ENCODE measurements around the gene UBR3. TPM values are rescaled to one million over a fixed set of nuclear protein-coding genes. Genes with fewer than 3 reads are reported as not detected.
"Not testable (repeated sequence)": the region's sequence is repeated elsewhere in the genome, so short reads cannot be mapped to it uniquely, and the experiment has no call there.

UBR3 gene
- total RNA-seq, 1 donor from 2014 or later, result 23.4 TPM

DNA sequence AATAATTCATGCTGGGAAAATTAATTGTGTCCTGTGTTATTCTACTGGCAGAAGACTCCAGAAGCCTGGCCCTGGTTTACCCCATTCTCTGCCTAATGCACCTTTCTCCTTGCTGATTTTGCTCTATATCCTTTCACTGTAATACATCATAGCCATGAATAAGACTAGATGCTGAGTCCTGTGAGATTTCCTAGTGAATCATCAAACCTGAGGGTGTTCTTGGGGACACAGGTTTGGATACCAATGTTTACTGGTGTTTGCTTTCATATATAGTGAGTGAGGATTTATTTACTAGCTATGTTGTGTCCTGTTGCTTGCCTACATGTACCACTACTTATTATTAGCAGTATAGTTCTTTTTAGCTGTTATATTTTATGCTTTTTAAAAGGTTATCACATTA is 9.0 kb upstream of the UBR3 start:
- no peak for TF ChIP-seq CTCF (IDR thresholded peaks at IDR 0.05; ENCODE audit: unreplicated experiment)
- Mint-ChIP-seq H3K9me3 (ENCODE audit: unreplicated experiment) (no peaks in the 10 kb centered on the region), H3K4me1 (ENCODE audit: unreplicated experiment) (peaks cover 2% of the 10 kb centered on the region), H3K27me3 (ENCODE audit: unreplicated experiment) (no peaks in the 10 kb centered on the region), H3K27ac (ENCODE audit: unreplicated experiment) (no peak overlapping the region), H3K36me3 (ENCODE audit: low read depth, unreplicated experiment) (peaks cover 31% of the 10 kb centered on the region), H3K4me3 (ENCODE audit: unreplicated experiment) (no peak overlapping the region)
- no peak for DNase-seq (ENCODE audit: low spot score)

GRCh38 chr2:169819106-169819505 is 8.1 kb upstream of the UBR3 start:
- peak overlapping the region; percentile 48 for H3K27ac Mint-ChIP-seq (ENCODE audit: unreplicated experiment)

DNA sequence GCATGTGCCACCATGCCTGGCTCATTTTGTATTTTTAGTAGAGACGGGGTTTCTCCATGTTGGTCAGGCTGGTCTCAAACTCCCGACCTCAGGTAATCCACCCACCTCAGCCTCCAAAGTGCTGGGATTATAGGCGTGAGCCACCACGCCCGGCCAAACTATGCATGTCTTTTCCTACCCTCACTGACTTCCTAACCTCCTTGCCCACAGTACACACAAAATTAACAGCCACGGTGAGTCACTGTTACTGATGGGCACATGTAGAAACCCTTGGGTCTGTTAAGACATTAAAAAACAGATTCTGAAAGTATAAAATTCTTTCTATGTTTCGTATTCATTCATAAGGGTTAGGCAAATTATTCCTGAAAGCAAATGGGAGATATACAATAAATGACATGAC is 7.2 kb upstream of the UBR3 start:
- H3K4me3 Mint-ChIP-seq (ENCODE audit: unreplicated experiment); H3K27me3 Mint-ChIP-seq (ENCODE audit: unreplicated experiment); H3K4me1 Mint-ChIP-seq (ENCODE audit: unreplicated experiment); DNase-seq (ENCODE audit: low spot score); H3K9me3 Mint-ChIP-seq (ENCODE audit: unreplicated experiment): not testable (repeated sequence)
- peaks cover 27% of the 10 kb centered on the region for H3K36me3 Mint-ChIP-seq (ENCODE audit: low read depth, unreplicated experiment)
- H3K27ac Mint-ChIP-seq (ENCODE audit: unreplicated experiment), result peak overlapping the region; percentile 22

More at GRCh38 chr2:169819106-169819505, 8.1 kb upstream of the UBR3 start:
- Mint-ChIP-seq H3K27me3 (ENCODE audit: unreplicated experiment) (no peaks in the 10 kb centered on the region), H3K36me3 (ENCODE audit: low read depth, unreplicated experiment) (peaks cover 27% of the 10 kb centered on the region), H3K9me3 (ENCODE audit: unreplicated experiment) (no peaks in the 10 kb centered on the region), H3K4me3 (ENCODE audit: unreplicated experiment) (no peak overlapping the region), H3K4me1 (ENCODE audit: unreplicated experiment) (peaks cover 5% of the 10 kb centered on the region)
- no peak for TF ChIP-seq CTCF (IDR thresholded peaks at IDR 0.05; ENCODE audit: unreplicated experiment)
- no peak for DNase-seq (ENCODE audit: low spot score)

GRCh38 chr2:169822036-169822435 is 5.2 kb upstream of the UBR3 start:
- H3K4me3 Mint-ChIP-seq (ENCODE audit: unreplicated experiment), result no peak overlapping the region
- peaks cover 5% of the 10 kb centered on the region for H3K4me1 Mint-ChIP-seq (ENCODE audit: unreplicated experiment)
- peaks cover 13% of the 10 kb centered on the region for H3K36me3 Mint-ChIP-seq (ENCODE audit: low read depth, unreplicated experiment)
- DNase-seq (ENCODE audit: low spot score), result no peak
- TF ChIP-seq CTCF (IDR thresholded peaks at IDR 0.05; ENCODE audit: unreplicated experiment), result no peak
- H3K27me3 Mint-ChIP-seq (ENCODE audit: unreplicated experiment), result peaks cover 2% of the 10 kb centered on the region
- H3K27ac Mint-ChIP-seq (ENCODE audit: unreplicated experiment), result no peak overlapping the region
- H3K9me3 Mint-ChIP-seq (ENCODE audit: unreplicated experiment), result no peaks in the 10 kb centered on the region

GRCh38 chr2:169822785-169823392 is 4.4 kb upstream of the UBR3 start:
- H3K27me3 Mint-ChIP-seq (ENCODE audit: unreplicated experiment), result peaks cover 3% of the 10 kb centered on the region
- H3K4me1 Mint-ChIP-seq (ENCODE audit: unreplicated experiment), result peaks cover 5% of the 10 kb centered on the region
- H3K9me3 Mint-ChIP-seq (ENCODE audit: unreplicated experiment), result no peaks in the 10 kb centered on the region
- peak overlapping the region; percentile 11 for H3K4me3 Mint-ChIP-seq (ENCODE audit: unreplicated experiment)
- no peak overlapping the region for H3K27ac Mint-ChIP-seq (ENCODE audit: unreplicated experiment)
- no peak for DNase-seq (ENCODE audit: low spot score)
- peaks cover 6% of the 10 kb centered on the region for H3K36me3 Mint-ChIP-seq (ENCODE audit: low read depth, unreplicated experiment)
- TF ChIP-seq CTCF (IDR thresholded peaks at IDR 0.05; ENCODE audit: unreplicated experiment), result no peak

All from endothelial cell (in vitro differentiated cells).